K562 (cell line): Measurements from ENCODE around the gene SCARF2. TPM values are rescaled to one million over a fixed set of nuclear protein-coding genes. Genes with fewer than 3 reads are reported as not detected.
A peak's percentile ranks its signal among the peaks of the same experiment; 100 is the strongest.

ENCODE experiments used
- BMI1 ChIP-seq: fragments of 150-350 bp; IDR thresholded peaks from 2 replicates; pipeline ENCODE4 v1.6.1; 2014; ENCODE audit warnings: low read length
- C11orf30 ChIP-seq: fragments of 450-650 bp; IDR thresholded peaks from 2 replicates; pipeline ENCODE4 v1.6.1; 2016; ENCODE audit warnings: low read depth, mild to moderate bottlenecking
- DACH1 ChIP-seq: fragments of 450-650 bp; IDR thresholded peaks from 2 replicates; pipeline ENCODE4 v1.6.1; 2018; ENCODE audit not compliant: partially characterized antibody
- E2F8 ChIP-seq: fragments of 450-650 bp; IDR thresholded peaks from 2 replicates; pipeline ENCODE4 v1.7.1; 2018; ENCODE audit warnings: mild to moderate bottlenecking, low read depth; ENCODE audit not compliant: partially characterized antibody
- EGR1 ChIP-seq: fragments of 450-650 bp; conservative IDR thresholded peaks from 2 replicates; pipeline ENCODE4 v1.6.1; 2017; ENCODE audit warnings: mild to moderate bottlenecking
- EHMT2 ChIP-seq: fragments of 450-650 bp; IDR thresholded peaks from 2 replicates; pipeline ENCODE4 v1.6.1; 2018; ENCODE audit warnings: antibody characterized with exemption
- ELF4 ChIP-seq: fragments of 450-650 bp; formaldehyde crosslinking; IDR thresholded peaks from 2 replicates; pipeline ENCODE4 v1.4.0; 2022; ENCODE audit warnings: missing genetic modification characterization
- FUS ChIP-seq: fragments of 200-400 bp; formaldehyde crosslinking; optimal IDR thresholded peaks from 2 replicates; pipeline ENCODE3; 2017; ENCODE audit warnings: low read depth, low read length
- GATAD2A ChIP-seq: fragments of 450-650 bp; IDR thresholded peaks from 2 replicates; pipeline ENCODE4 v1.6.1; 2017
- HCFC1 ChIP-seq: IDR thresholded peaks from 2 replicates; pipeline ENCODE4 v1.6.1; 2012; ENCODE audit warnings: low read depth, low read length, improper control_type of control experiment
- NR4A1 ChIP-seq, 2 experiments: fragments of 250-450 bp in 1 of 2; fragments of 450-650 bp in 1 of 2; sonication (Bioruptor Pico) in 1 of 2; IDR thresholded peaks; 2 replicates each; pipeline versions ENCODE4 v1.4.0 to v1.6.1; 2016 to 2020; ENCODE audit warnings: mild to moderate bottlenecking in 2 of 2, missing compliant biosample characterization in 1 of 2, missing genetic modification characterization in 1 of 2, moderate library complexity in 1 of 2
- POLR2AphosphoS2 ChIP-seq: IDR thresholded peaks from 2 replicates; pipeline ENCODE4 v1.6.1; 2012; ENCODE audit warnings: low read length, improper control_type of control experiment
- SIN3A ChIP-seq, 2 experiments: fragments of 150-350 bp in 1 of 2; IDR thresholded peaks; 2 replicates each; pipeline ENCODE4 v1.6.1; 2011 to 2016; ENCODE audit warnings: borderline replicate concordance in 2 of 2, low read depth in 2 of 2, low read length in 2 of 2, mild to moderate bottlenecking in 2 of 2, moderate library complexity in 2 of 2; ENCODE audit not compliant: control insufficient read depth in 1 of 2
- SIRT6 ChIP-seq: IDR thresholded peaks from one replicate; pipeline ENCODE4 v1.6.1; 2012; ENCODE audit warnings: low read depth, mild to moderate bottlenecking, control low read depth, inconsistent platforms, low read length, moderate library complexity
- SMARCA5 ChIP-seq: fragments of 450-650 bp; IDR thresholded peaks from 2 replicates; pipeline ENCODE4 v1.6.1; 2016
- SRSF7 ChIP-seq: fragments of 200-400 bp; formaldehyde crosslinking; optimal IDR thresholded peaks from 2 replicates; pipeline ENCODE3; 2017; ENCODE audit warnings: mild to moderate bottlenecking, low read depth, low read length
- STAT5A ChIP-seq: IDR thresholded peaks from 2 replicates; pipeline ENCODE4 v1.6.1; 2012; ENCODE audit warnings: low read length, inconsistent platforms, borderline replicate concordance
- STAT5B ChIP-seq: fragments of 250-450 bp; sonication (Bioruptor Pico); IDR thresholded peaks from 2 replicates; pipeline ENCODE4 v1.8.0; 2021; ENCODE audit warnings: mild to moderate bottlenecking, inconsistent platforms
- U2AF1 ChIP-seq: fragments of 200-400 bp; formaldehyde crosslinking; optimal IDR thresholded peaks from 2 replicates; pipeline ENCODE3; 2017; ENCODE audit warnings: mild to moderate bottlenecking, low read depth, low read length, moderate library complexity
- VEZF1 ChIP-seq: fragments of 200-800 bp; sonication (Bioruptor generic); IDR thresholded peaks from 2 replicates; pipeline ENCODE4 v1.6.1; 2017; ENCODE audit warnings: missing genetic modification characterization, missing compliant biosample characterization
- XRCC4 ChIP-seq: IDR thresholded peaks from one replicate; pipeline ENCODE4 v1.6.1; 2011; ENCODE audit not compliant: insufficient read depth, insufficient read length; ENCODE audit errors: extremely low read depth
- ZBTB5 ChIP-seq: fragments of 450-650 bp; IDR thresholded peaks from 2 replicates; pipeline ENCODE4 v1.6.1; 2017; ENCODE audit warnings: antibody characterized with exemption
- ZNF133 ChIP-seq: fragments of 250-450 bp; sonication (Bioruptor Pico); IDR thresholded peaks from 2 replicates; pipeline ENCODE4 v1.4.0; 2020; ENCODE audit warnings: mild to moderate bottlenecking
- polyA plus RNA-seq, 8 experiments: library from polyadenylated mRNA; depleted of rRNA in 4 of 8; stranded (reverse) in 5 of 8; unstranded in 3 of 8; fragments of >200 nt; fragmentation: Nextera tagmentation in 2 of 8; fragmentation: Illumina TruSeq in 1 of 8; extraction: Ambion mirVana in 2 of 8; extraction: Trizol in 1 of 8; gene quantifications; 2 replicates each; pipeline versions ENCODE4 v1.2.1 to v1.2.3, GENCODE V29; 2011 to 2014; ENCODE audit warnings: inconsistent platforms in 1 of 8, missing spikeins in 1 of 8
- total RNA-seq, 7 experiments: library from RNA; depleted of rRNA in 6 of 7; stranded (reverse); fragments of >200 nt in 6 of 7; fragmentation: Illumina TruSeq in 2 of 7; extraction: Trizol in 2 of 7; gene quantifications; 2 replicates each; pipeline versions ENCODE4 v1.2.1 to v1.2.3, GENCODE V29; 2011 to 2021; ENCODE audit warnings: low replicate concordance in 1 of 7

The SCARF2 gene
- total and polyA plus RNA-seq, 9 of the 15 experiments (the other 6 are each of a cell fraction or from before 2014, with no cell fraction given): 0.06 to 0.32 (median 0.21) TPM; not detected in 5

GRCh38 chr22:20412474-20413216 is 25.0 kb downstream of the SCARF2 start (continued):
- TF ChIP-seq E2F8 (no peak), SIN3A (IDR thresholded peaks at IDR 0.05; ENCODE audit: borderline replicate concordance in 2 of 2, control insufficient read depth in 1 of 2, low read depth in 2 of 2, low read length in 2 of 2) (no peak), VEZF1 (CRISPR knock-in tag) (peak; percentile 40), EHMT2 (no peak), POLR2AphosphoS2 (no peak), HCFC1 (no peak), NR4A1 (CRISPR knock-in tag; IDR thresholded peaks at IDR 0.05) (no peak), NR4A1 (tag; IDR thresholded peaks at IDR 0.05) (peak; percentile 64; the same call in 1 of the 2 replicates), C11orf30 (no peak), DACH1 (no peak), FUS (no peak), ZNF133 (CRISPR knock-in tag) (no peak), SMARCA5 (peak; percentile 73; the same call in 1 of the 2 replicates), GATAD2A (peak; percentile 65; the same call in 1 of the 2 replicates), ELF4 (peak; percentile 89; the same call in 1 of the 2 replicates), STAT5B (CRISPR knock-in tag) (no peak), SIRT6 (no peak), BMI1 (no peak), XRCC4 (no peak), STAT5A (no peak), ZBTB5 (no peak), U2AF1 (no peak), SRSF7 (no peak), EGR1 (no peak)
